ENCODE results near the gene PPP6R2.

PPP6R2 gene

DNA sequence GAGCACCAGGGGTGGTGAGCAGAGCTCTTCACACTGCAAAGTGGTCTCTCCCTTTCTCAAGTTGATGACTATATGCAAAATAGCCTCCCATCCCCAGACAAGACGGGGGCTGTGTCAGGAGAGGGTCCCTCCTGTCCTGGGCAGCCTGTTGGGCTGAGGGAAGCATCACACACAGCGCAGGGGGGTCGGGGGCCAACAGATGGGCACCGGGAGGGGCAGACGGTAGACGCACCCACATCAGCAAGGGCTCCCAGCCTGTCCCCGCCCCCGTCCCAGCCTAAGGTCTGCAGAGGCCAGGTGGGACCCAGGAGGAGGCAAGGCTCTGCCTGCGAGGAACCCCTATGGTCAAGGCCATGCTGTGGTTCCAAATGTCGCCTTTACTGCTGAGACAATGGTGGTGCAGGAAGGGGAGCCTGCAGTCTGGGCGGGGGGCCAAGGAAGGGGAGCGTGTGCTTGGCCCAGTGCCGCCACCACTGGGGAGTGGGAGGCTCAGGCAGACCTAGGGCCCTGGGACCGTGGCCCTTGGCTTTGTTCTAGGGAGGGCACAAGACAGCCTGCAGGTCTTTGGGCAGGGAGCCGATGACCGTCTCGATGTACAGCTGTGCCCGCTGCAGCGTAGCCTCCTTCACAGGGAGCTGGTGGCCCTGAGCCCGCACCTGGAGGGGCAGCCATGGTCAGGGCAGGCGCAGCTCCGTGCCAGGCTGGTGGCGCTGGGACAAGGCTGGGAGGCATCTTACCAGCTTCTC is 31.3 kb upstream of the PPP6R2 start:
- DNase-seq (ENCODE audit: low read depth): no peak
- no peak overlapping the region for H3K4me3 ChIP-seq (ENCODE audit: low read length)
- TF ChIP-seq, protein P1, sequence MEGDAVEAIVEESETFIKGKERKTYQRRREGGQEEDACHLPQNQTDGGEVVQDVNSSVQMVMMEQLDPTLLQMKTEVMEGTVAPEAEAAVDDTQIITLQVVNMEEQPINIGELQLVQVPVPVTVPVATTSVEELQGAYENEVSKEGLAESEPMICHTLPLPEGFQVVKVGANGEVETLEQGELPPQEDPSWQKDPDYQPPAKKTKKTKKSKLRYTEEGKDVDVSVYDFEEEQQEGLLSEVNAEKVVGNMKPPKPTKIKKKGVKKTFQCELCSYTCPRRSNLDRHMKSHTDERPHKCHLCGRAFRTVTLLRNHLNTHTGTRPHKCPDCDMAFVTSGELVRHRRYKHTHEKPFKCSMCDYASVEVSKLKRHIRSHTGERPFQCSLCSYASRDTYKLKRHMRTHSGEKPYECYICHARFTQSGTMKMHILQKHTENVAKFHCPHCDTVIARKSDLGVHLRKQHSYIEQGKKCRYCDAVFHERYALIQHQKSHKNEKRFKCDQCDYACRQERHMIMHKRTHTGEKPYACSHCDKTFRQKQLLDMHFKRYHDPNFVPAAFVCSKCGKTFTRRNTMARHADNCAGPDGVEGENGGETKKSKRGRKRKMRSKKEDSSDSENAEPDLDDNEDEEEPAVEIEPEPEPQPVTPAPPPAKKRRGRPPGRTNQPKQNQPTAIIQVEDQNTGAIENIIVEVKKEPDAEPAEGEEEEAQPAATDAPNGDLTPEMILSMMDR (conservative IDR thresholded peaks at IDR 0.05; ENCODE audit: low read length): no peak

- TF ChIP-seq, protein P1 (conservative IDR thresholded peaks at IDR 0.05; ENCODE audit: low read length): no peak
- no peak for DNase-seq (ENCODE audit: low read depth)
- H3K4me3 ChIP-seq (ENCODE audit: low read length): no peak overlapping the region
These were observed 30.8 kb upstream of the PPP6R2 start for GRCh38 chr22:50312371-50312770.

DNA sequence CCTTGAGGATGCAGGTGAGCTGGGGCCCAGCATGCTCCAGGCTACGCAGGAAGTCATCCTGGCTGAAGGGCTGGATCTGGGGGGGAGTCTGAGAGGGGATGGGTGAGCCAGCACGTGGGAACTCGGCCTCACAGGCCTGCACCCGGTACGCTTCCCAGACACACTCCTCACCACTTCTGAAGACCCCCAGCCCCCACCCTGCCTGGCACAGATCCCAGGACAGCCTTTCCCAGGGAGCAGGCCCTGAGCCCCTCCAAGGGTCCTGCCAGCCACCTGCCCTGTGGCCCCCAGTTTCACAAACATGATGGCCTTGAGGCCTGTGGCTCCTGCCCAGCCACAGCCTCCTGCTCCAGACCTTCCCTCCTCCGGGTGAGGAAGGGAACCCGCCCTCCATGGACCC is 30.1 kb upstream of the PPP6R2 start:
- TF ChIP-seq, protein P1 (conservative IDR thresholded peaks at IDR 0.05; ENCODE audit: low read length): no peak
- no peak for DNase-seq (ENCODE audit: low read depth)
- H3K4me3 ChIP-seq (ENCODE audit: low read length): no peak overlapping the region

- no peak overlapping the region for H3K4me3 ChIP-seq (ENCODE audit: low read length)
- DNase-seq (ENCODE audit: low read depth): no peak
- TF ChIP-seq, protein P1 (conservative IDR thresholded peaks at IDR 0.05; ENCODE audit: low read length): no peak
These were observed 29.5 kb upstream of the PPP6R2 start for GRCh38 chr22:50313600-50313999.

DNA sequence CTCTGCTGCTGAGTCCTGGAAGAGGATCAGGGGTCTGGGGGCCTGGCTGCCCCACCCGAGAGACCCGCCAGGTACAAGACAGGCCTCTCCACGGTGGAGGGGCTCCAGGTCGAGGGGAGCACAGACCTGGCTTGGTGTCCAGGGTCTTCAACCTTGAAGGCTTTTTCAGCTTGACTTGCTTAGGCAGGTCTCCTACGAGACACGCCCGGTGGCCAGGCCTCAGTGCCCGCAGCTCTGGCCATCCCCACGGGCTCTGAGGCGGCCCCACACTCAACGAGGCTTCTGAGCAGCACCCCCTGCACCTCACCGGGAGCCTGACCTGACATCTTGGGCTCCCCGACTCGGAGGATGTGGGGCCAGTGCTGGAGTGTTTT is 29.1 kb upstream of the PPP6R2 start:
- H3K4me3 ChIP-seq (ENCODE audit: low read length): no peak overlapping the region
- no peak for DNase-seq (ENCODE audit: low read depth)
- TF ChIP-seq, protein P1 (conservative IDR thresholded peaks at IDR 0.05; ENCODE audit: low read length): no peak

DNA sequence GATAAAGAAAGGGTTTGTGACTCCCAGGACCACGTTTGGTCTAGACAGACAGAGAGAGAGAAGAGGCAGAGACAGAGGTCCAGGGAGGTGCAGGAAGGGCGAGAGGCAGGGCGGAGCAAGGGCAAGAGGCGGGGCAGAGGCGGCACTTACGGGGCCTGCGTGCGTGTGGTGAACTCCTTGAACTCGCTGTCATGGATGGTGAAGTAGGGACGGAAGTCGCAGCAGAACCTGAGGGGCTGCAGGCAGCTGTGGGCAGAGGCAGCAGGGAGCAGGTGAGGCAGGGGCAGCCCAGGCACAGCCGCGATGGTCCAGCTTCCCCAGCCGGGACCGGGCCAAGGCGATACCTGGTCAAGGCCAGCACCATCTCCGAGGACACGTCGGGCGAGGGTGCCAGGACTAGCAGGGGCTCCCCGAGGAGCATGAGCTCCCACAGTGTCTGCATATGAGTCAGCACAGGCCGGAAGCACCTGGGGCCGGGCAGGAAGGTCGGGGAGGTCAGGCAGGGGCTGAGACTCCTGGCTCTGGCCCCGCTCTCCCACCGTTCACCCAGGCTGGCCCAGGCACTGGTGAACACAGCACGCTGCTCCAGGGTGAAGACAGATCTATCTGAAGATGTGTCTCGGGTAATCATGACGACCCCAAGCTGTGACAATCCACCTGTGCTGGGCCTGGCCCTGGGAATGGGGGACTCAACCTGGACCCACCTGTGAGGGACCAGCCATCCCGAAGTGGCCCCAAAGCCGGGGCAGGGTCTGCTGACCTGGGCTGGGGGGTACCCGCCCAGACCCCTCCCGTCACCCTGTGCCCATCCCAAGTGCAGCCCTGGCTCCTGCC is 28.5 kb upstream of the PPP6R2 start:
- TF ChIP-seq, protein P1 (conservative IDR thresholded peaks at IDR 0.05; ENCODE audit: low read length): no peak
- no peak for DNase-seq (ENCODE audit: low read depth)
- no peak overlapping the region for H3K4me3 ChIP-seq (ENCODE audit: low read length)
